ENCODE results near the gene CYBRD1. TPM values are rescaled to one million over a fixed set of nuclear protein-coding genes. Genes with fewer than 3 reads are reported as not detected.

Gene CYBRD1
- total RNA-seq, 2 donors from 2014 or later: 34.6 to 59.7 TPM

DNA sequence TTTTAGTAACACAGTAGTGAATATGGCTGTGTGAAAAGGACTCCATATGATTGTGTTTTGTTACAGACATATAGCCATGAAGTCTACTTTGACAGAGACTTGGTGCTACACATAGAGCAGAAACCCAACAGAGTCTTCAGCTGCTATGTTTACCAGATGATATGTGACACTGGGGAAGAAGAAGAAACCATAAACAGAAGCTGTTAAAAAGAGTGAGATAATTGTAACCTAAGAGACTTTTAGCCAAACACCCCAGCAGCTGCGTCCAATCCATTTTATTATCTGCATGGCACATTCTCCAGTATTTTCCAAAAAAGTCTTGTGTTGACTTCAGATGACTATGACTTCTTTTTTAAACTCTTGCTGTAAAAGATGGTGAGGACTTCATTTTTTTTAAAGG lies 41.4 kb upstream of the CYBRD1 start:
- WGBS, 2 donors: 90 to 95% methylated on average over 1 of the region's 1 CpG
- Histone ChIP-seq H3K27ac (no peak overlapping the region), H3K9me3 (no peaks in the 10 kb centered on the region), H3K4me3 (no peak overlapping the region), H3K4me1 (no peaks in the 10 kb centered on the region), H3K27me3 (no peaks in the 10 kb centered on the region), H3K36me3 (replicated peaks in 1 of 2; ENCODE audit: insufficient read depth in 1 of 2, low read depth in 2 of 2) (no peaks in the 10 kb centered on the region)
- TF ChIP-seq, protein P1, sequence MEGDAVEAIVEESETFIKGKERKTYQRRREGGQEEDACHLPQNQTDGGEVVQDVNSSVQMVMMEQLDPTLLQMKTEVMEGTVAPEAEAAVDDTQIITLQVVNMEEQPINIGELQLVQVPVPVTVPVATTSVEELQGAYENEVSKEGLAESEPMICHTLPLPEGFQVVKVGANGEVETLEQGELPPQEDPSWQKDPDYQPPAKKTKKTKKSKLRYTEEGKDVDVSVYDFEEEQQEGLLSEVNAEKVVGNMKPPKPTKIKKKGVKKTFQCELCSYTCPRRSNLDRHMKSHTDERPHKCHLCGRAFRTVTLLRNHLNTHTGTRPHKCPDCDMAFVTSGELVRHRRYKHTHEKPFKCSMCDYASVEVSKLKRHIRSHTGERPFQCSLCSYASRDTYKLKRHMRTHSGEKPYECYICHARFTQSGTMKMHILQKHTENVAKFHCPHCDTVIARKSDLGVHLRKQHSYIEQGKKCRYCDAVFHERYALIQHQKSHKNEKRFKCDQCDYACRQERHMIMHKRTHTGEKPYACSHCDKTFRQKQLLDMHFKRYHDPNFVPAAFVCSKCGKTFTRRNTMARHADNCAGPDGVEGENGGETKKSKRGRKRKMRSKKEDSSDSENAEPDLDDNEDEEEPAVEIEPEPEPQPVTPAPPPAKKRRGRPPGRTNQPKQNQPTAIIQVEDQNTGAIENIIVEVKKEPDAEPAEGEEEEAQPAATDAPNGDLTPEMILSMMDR (IDR thresholded peaks at IDR 0.05): no peak
- TF ChIP-seq POLR2A (IDR thresholded peaks at IDR 0.05): no peak
- intact Hi-C loops (cut with DNase I): no loop called here
- DNase-seq: no peak
- ATAC-seq: no peak

DNA sequence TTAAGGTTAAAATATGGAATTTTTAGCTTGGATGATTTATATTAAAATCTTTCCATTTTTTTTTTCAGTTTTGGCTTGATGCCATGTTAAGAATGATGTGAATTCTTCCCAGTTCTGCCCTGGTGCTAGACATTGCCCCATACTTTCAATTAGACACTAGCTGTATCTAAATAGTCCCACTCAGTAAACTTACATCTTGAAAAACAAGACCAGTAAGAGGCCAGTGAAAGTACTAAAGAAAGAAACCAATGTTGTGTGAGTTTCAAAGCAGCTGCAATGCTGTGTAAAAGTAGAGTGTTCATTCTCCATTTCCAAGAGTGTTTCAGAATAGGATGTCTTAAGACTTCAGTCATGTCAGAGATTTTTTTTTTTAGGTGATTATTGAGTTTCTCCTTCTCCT lies 40.0 kb upstream of the CYBRD1 start:
- H3K9me3 ChIP-seq: no peaks in the 10 kb centered on the region
- intact Hi-C loops (cut with DNase I): no loop called here
- DNase-seq (no peak), ATAC-seq (no peak)
- H3K36me3 ChIP-seq (replicated peaks in 1 of 2; ENCODE audit: insufficient read depth in 1 of 2, low read depth in 2 of 2): no peaks in the 10 kb centered on the region
- no peaks in the 10 kb centered on the region for H3K4me1 ChIP-seq
- H3K4me3 ChIP-seq: no peak overlapping the region
- H3K27me3 ChIP-seq: no peaks in the 10 kb centered on the region
- TF ChIP-seq, protein P1 (IDR thresholded peaks at IDR 0.05): no peak
- TF ChIP-seq POLR2A (IDR thresholded peaks at IDR 0.05): no peak
- no peak overlapping the region for H3K27ac ChIP-seq

DNA sequence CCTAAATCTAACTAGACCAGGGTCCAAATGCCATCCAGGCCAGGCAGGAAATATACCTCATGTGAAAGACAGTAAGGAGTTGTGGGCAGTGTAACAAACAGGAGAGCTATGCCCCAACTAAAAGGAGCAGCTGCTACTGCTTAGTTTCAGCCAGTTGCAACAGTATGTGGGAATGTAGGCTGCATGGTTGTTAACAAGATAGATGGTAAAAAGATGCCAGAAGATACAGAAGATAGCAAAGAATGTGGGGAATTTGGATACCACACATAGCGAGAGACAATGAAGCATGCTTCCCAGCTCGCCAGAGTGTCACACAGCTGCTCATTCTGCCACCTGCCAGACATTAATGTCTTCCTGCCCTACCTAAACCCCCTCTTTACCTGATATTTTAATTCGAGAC lies 39.4 kb upstream of the CYBRD1 start:
- Histone ChIP-seq H3K27ac (no peak overlapping the region), H3K36me3 (replicated peaks in 1 of 2; ENCODE audit: insufficient read depth in 1 of 2, low read depth in 2 of 2) (no peaks in the 10 kb centered on the region)

DNA sequence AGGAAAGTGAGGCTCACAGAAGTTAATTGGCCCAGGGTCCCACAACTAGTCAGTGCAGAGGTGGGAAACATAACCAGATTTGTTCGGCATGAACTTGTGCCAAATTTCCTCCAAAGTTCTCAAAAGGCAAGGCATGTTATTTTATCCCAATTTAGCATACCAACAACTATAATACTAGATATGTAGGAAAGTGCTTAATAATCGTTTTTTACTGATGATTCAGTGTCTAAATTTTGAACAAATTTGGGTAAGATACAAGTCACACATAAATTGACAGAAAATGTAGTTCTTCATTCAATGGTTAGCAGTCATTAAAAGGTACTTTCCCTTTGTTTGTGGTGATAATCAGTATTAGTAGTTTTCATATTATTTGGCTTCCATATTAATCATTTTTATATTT lies 38.5 kb upstream of the CYBRD1 start:
- no peak for ATAC-seq
- H3K9me3 ChIP-seq: no peaks in the 10 kb centered on the region
- intact Hi-C loops (cut with DNase I): no loop called here
- no peaks in the 10 kb centered on the region for H3K27me3 ChIP-seq
- 59 to 66% methylated on average over 2 of the region's 2 CpGs for WGBS, 2 donors
- peaks cover 3% of the 10 kb centered on the region for H3K4me1 ChIP-seq
- no peaks in the 10 kb centered on the region for H3K36me3 ChIP-seq (replicated peaks in 1 of 2; ENCODE audit: insufficient read depth in 1 of 2, low read depth in 2 of 2)
- no peak overlapping the region for H3K4me3 ChIP-seq
- H3K27ac ChIP-seq: no peak overlapping the region
- TF ChIP-seq, protein P1 (IDR thresholded peaks at IDR 0.05): no peak
- TF ChIP-seq POLR2A (IDR thresholded peaks at IDR 0.05): no peak
- no peak for DNase-seq

More for the DNA sequence above, 39.4 kb upstream of the CYBRD1 start:
- Histone ChIP-seq H3K4me1 (peaks cover 3% of the 10 kb centered on the region), H3K27me3 (no peaks in the 10 kb centered on the region), H3K9me3 (no peaks in the 10 kb centered on the region), H3K4me3 (no peak overlapping the region)
- no peak for DNase-seq
- TF ChIP-seq, protein P1 (IDR thresholded peaks at IDR 0.05): no peak
- TF ChIP-seq POLR2A (IDR thresholded peaks at IDR 0.05): no peak
- WGBS, 2 donors: 89 to 92% methylated on average over 3 of the region's 3 CpGs
- intact Hi-C loops (cut with DNase I): no loop called here
- no peak for ATAC-seq

DNA sequence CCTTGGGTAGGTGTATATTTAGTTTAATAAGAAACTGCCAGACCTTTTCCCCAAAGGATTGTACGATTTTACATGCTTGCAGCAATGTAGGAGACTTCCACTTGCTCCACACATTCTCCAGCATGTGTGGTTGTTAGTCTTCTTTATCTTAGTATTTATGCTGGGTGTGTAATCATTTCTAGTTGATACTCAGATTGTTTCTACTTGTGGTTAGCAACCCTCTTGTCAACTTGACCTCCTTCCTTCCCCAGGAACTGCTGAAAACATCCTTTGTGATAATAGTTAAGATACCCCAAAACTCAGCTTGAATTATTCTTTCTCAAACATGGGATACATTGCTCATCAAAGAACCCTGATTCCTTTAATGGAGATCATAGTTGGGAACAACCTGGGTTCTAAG lies 37.2 kb upstream of the CYBRD1 start:
- DNase-seq (no peak), ATAC-seq (no peak)
- no peaks in the 10 kb centered on the region for H3K27me3 ChIP-seq
- no peak overlapping the region for H3K4me3 ChIP-seq
- no peak for TF ChIP-seq POLR2A (IDR thresholded peaks at IDR 0.05)
- TF ChIP-seq, protein P1 (IDR thresholded peaks at IDR 0.05): no peak
- 76 to 79% methylated on average over 1 of the region's 1 CpG for WGBS, 2 donors
- no peak overlapping the region for H3K27ac ChIP-seq
- H3K9me3 ChIP-seq: no peaks in the 10 kb centered on the region
- peaks cover 3% of the 10 kb centered on the region for H3K4me1 ChIP-seq
- no peaks in the 10 kb centered on the region for H3K36me3 ChIP-seq (replicated peaks in 1 of 2; ENCODE audit: insufficient read depth in 1 of 2, low read depth in 2 of 2)
- intact Hi-C loops (cut with DNase I): no loop called here
